ENCODE results near the gene H19.

DNA sequence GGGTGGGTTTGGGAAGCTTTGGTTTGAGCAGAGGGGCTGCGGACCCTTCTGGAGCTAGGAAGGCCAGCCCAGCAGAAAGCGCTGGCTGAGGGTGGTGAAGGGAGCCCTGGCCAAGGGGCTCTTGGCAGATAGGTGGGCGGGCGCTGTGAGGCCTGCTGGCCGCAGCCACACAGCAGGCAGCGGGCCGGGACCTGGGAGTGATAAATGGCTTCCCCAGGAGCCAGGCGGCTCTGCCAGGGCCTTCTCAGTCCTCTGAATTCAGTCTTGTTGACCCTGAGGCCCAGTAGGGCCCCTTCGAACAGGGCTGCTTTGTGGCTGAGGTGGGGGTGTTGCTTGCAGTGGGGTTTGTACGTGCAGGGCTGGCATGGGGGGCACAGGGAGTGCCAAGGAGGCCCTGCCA is 33.4 kb upstream of the H19 start:
- TF ChIP-seq GATA2 (IDR thresholded peaks at IDR 0.05; ENCODE audit: low read depth, low read length) (no peak), GATA3 (IDR thresholded peaks at IDR 0.05; ENCODE audit: low read depth, low read length) (no peak)

Data from SH-SY5Y (cell line).